HG02973 (cell line): Measurements from ENCODE around the gene NDUFAF2.

Source experiments
- ATAC-seq: cut with Tn5 transposase; IDR thresholded peaks from one replicate; pipeline ENCODE4 v1.9.1; 2021; ENCODE audit warnings: moderate library complexity; ENCODE audit not compliant: unreplicated experiment

NDUFAF2 gene

DNA sequence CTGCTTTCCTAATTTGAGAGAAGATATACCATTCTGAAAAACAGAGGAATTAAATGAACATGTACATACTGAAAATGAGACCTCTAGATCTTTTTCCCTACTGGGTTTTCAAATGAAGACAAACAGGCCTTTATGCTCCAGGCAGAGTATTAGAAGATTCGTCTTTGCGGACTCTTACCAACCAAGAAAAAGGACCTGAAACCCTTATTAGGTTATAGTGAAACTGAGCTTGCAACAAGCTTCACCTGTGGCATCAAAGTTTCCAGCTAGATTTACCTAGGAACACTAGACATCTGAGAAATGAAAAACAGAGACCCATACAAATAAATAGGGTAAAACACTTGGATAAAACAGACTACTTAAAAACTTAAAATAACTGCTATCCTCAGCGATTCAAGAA is 171.0 kb downstream of the NDUFAF2 start:
- ATAC-seq = no peak

DNA sequence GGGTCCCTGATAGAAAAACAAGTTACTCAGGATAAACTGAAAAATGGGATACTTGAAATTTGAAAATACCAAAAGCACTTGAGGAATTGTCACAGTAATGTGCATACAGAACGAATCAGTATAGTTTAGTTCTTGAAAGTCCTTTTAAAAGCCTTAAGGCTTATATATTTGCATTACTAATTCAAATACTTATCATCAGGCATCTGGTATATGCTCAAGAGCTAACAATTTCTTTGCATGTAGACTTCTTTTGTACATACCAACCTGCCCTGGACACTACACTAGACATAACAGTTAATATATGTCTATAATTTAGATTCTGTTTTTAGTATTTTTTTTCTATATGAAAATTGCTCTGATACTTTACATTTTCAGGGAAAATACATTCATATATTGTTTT is 174.1 kb downstream of the NDUFAF2 start:
- ATAC-seq = no peak

DNA sequence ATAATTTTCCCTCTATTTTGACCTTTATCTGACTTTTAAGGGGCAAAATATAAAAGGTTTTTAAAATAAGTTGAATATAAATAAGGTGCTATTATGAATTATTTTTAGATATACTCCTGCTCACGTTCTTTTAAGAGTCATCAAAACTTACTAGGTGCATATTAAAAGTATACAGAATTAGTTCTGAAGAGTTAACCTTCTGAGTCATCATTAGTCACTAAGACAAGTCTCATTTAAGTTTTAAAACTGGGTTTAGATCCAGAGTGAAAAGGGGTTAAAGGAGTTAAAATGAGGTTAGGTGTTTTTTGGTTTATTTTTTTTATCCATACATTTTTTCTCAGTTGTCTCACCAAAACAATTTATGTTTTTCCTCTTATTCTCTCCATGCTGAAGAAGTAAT is 175.5 kb downstream of the NDUFAF2 start:
- ATAC-seq = no peak

GRCh38 chr5:61123145-61123544 is 178.1 kb downstream of the NDUFAF2 start:
- no peak for ATAC-seq

GRCh38 chr5:61130289-61130688 is 185.3 kb downstream of the NDUFAF2 start:
- no peak for ATAC-seq

- ATAC-seq = no peak
These were observed 187.6 kb downstream of the NDUFAF2 start for GRCh38 chr5:61132559-61132958.

GRCh38 chr5:61137835-61138234 is 192.8 kb downstream of the NDUFAF2 start:
- ATAC-seq = no peak

GRCh38 chr5:61139094-61139873 is 194.3 kb downstream of the NDUFAF2 start:
- no peak for ATAC-seq

DNA sequence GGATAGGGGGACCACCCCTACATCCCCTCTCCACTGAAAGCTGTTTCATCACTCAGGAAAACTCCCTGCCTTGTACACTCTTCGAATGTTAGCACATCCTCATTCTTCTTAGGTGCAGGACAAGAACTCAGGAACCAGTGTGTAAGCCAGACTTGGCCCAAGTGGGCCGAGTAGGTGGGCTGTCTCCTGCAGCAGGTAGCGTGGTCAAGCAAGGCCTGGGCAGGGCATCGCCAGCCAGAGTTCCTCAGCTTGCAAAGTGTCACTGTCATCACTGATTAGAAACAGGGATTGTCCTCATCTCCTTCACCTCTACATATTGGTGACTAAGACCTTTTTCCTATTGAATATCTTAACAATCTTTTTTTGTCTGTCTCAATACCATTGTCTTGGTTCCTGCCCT is 194.9 kb downstream of the NDUFAF2 start:
- no peak for ATAC-seq

- ATAC-seq = no peak
These were observed 196.8 kb downstream of the NDUFAF2 start for GRCh38 chr5:61141801-61142200.

- no peak for ATAC-seq
These were observed 197.4 kb downstream of the NDUFAF2 start for GRCh38 chr5:61142391-61142790.

- ATAC-seq = no peak
These were observed 197.8 kb downstream of the NDUFAF2 start for GRCh38 chr5:61142811-61143210.

- no peak for ATAC-seq
These were observed 203.5 kb downstream of the NDUFAF2 start for GRCh38 chr5:61148515-61148914.

GRCh38 chr5:61151893-61152292 is 206.9 kb downstream of the NDUFAF2 start:
- no peak for ATAC-seq

DNA sequence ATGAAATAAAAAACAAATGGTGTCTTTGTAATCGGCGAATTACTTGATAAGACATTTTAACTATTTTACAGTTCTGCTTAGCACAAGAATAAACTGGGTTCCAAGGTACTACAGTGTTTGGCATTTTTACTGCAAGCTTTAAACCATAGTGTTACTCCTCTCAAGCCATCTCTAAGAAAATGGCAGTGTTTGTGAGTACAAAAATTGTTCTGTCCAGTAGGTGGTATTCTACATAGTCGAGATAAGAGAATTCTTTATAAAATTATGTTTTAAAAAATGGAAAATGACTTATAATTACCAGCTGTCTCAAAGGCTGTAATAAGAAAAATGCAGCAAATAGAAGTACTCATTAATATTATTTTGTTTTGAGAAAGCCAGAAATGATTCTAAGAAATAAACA is 214.1 kb downstream of the NDUFAF2 start:
- no peak for ATAC-seq

- no peak for ATAC-seq
These were observed 214.8 kb downstream of the NDUFAF2 start for GRCh38 chr5:61159836-61160235.

DNA sequence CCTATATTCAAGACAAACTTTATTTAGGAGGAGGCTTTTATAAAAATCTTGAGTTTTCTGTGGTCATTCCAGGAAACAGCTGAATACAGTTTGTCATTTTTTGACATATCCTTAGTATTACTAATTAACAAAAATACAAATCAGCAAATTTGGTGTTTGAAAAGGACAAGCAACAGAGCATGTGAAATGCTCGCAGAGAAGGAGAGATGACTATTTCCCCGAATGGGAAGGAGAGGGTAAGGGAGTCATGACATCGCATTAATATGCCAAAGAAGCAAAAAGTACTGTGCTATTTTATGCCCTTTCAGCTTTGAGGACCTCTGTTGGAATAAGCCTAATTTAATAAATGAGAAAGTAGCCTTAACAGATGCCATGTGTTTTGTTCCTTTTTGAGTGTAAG is 215.5 kb downstream of the NDUFAF2 start:
- no peak for ATAC-seq

DNA sequence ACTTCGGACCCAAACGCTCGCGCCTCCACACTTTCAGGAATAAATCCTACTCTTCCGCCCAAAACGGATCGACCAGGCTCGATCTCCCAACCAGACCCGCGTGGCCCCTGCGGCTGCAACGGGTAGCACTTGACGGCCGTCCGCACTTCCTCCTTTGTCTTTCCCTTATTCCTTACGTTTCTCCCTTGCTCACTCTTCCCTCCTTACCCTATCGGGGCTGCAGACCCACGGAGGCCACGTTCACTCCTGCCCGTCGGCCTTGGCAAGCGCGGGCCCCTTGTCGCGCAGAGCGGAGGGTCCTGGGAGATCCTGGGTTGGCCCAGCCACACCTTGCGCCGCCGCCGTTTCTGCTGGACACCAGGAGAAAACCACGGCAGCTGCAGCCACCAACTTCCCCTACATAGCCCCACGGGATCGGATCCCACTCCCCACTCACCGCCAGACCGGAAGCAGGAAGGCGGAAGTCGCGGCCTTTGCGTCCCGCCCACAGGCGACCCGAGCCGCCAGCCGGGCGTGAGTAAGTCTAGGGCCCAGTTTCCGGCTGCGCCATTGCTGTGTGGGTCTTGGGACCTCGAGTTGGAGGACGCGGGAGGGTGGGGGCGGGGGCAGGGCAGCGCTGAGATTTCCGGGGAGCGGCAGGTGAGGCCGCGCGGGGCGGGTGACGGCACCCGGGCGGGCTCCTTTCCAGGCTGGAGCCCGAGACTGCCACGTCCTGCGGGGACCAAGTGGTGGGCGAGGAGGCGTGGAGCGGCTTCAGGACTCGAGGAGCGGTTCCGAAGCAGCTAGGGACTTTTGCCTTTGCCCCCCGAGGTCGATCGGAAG is 217.2 kb downstream of the NDUFAF2 start, which contains the start of gene SMIM15:
Gene SMIM15, minus strand, starts transcription at position 459 of the 822 bp plus-strand sequence. CDS start 2,297 bp downstream, outside the sequence.
- peak; percentile 94 for ATAC-seq

DNA sequence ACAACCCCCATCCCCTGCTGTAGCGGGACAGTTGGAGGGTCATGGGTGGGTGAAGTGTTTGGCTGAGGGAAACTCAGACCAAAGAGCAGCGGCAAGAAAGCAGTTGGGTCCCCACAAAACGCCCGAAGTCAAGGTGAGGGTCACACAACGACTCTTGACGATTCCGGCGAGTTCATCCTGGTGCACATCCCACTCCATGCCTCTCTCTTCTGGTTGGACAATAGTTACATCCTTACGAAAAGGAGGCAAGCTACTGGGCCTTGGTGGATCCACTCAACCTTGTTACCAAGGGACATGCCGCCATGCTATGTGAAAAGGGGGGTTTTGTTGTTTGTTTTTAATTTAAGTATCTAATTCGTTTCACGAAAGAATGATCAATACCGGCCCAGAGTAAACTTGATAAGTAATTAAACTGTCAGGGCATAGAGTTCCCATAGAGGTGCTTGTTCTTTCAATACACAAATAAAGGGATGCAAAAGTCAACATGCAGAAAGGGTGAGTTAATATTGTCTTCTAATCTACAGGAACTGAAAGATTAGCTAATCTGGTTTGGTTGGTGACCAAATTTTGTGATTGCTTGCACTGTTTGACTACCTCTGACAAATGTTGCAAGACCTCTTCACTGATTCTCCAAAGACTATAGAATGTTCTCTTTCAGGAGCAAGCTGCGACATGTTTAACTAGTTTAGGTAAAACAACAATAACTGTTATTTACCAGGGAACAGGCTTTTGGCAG is 218.0 kb downstream of the NDUFAF2 start:
- no peak for ATAC-seq

DNA sequence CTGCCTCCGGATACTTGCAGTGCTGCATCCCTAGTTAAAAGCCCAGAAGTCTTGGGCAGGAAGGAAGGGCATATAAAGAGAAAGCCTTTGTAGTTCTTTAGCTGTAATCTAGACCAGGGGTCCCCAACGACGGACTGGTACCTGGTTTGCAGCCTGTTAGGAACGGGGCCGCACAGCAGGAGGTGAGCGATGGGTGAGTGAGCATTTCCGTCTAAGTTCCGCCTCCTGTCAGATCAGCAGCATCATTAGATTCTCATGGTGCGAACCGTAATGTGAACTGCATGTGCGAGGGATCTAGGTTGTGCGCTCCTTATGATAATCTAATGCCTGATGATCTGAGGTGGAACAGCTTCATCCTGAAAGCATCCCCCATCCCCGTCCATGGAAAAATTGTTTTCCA is 218.9 kb downstream of the NDUFAF2 start:
- ATAC-seq = no peak

GRCh38 chr5:61167382-61167781 is 222.4 kb downstream of the NDUFAF2 start:
- no peak for ATAC-seq
